GM12875 (cell line): Measurements from ENCODE around the gene GADL1.

Experiments
- H3K4me3 ChIP-seq: one replicate; pipeline ENCODE4 v1.5.1; 2011; ENCODE audit warnings: low read depth, low read length, control low read depth
- TF ChIP-seq, protein P1 (sequence below): IDR thresholded peaks from 2 replicates; pipeline ENCODE4 v1.5.1; 2011; ENCODE audit warnings: low read depth, mild to moderate bottlenecking, control low read depth, inconsistent platforms, low read length, moderate library complexity, borderline replicate concordance; ENCODE audit not compliant: insufficient read depth

The GADL1 gene

DNA sequence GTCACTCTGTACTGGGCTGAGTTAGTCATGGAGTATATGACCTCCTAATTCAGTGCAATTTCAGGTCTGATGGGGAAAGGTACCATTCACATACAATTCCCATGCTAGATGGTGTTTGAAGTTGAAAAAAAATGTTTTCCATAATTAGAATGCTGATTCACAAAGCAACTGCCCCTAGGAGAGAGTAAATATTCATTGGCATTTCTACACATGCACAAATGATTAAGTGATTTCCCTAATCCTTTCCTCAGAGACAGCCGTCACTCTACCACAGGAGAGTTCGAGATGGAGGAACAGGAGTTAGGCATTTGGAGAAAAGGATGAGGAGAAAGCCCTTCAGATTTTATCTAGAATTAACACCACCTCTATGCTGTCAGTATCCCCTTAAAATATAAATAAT is 32.5 kb downstream of the GADL1 start:
- TF ChIP-seq, protein P1, sequence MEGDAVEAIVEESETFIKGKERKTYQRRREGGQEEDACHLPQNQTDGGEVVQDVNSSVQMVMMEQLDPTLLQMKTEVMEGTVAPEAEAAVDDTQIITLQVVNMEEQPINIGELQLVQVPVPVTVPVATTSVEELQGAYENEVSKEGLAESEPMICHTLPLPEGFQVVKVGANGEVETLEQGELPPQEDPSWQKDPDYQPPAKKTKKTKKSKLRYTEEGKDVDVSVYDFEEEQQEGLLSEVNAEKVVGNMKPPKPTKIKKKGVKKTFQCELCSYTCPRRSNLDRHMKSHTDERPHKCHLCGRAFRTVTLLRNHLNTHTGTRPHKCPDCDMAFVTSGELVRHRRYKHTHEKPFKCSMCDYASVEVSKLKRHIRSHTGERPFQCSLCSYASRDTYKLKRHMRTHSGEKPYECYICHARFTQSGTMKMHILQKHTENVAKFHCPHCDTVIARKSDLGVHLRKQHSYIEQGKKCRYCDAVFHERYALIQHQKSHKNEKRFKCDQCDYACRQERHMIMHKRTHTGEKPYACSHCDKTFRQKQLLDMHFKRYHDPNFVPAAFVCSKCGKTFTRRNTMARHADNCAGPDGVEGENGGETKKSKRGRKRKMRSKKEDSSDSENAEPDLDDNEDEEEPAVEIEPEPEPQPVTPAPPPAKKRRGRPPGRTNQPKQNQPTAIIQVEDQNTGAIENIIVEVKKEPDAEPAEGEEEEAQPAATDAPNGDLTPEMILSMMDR = no peak
- no peak overlapping the region for H3K4me3 ChIP-seq

DNA sequence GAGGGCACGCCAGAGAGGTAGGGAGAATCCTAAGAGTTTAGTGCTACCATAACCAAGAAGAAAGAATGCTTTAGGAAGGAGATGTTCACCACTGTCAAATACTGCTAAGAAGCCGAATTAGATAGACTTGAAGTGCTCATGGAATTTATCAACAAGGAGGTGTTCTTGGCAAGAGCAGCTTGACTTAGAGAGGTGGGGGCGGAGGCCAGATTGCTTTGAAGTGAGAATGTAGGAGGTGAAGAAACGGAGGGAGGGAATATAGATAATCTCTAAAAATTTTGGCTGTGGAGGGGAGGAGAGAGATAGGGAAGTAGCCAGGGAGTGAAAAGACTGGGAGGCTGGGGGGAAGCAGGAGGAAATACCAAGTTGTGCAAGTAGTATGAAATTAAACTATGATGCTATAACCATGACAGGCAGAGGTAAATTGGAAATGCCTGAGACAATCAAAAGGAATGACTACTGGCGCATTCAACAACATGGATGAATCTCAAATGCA is 35.5 kb downstream of the GADL1 start:
- no peak overlapping the region for H3K4me3 ChIP-seq
- TF ChIP-seq, protein P1 = no peak

DNA sequence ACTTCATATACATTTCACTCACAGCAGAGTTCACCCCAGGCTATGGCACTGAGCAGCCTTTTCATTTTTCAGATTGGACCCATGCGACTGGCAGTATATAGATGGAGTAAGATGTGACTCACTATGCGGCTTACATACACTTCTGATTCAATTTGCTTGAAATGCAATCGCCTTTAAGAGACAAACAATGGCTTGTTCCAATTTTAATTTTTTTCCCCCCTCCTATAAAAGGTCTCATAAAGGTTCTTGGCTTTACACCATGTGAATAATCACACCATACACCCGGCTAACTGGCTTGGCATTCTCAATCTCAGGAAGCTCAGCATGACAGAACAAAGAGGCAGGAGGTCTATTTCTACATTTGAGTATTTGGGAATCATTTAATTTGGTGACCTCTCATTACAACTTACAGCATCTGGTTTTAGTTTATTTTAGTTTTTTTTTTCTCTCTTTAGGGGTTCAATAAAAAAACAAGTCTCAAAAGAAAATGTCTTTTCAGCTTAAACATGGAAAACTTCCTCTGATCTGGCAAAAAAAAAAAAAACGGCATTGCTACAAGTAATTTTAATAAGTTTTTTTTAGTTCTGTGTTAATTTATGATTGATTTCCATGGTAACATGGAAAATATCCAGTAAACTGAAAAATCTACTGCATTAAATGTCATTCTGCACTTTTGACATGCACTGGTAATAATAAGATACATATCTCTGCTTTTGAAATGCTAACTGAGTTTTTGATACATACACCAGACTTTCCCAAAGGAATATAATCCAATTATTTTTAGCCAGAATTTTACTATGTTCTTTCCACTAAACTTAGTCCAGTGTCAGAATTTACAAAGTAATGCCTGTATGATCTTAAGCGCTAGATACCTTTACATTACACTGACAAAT is 38.8 kb downstream of the GADL1 start:
- no peak overlapping the region for H3K4me3 ChIP-seq
- TF ChIP-seq, protein P1 = no peak

DNA sequence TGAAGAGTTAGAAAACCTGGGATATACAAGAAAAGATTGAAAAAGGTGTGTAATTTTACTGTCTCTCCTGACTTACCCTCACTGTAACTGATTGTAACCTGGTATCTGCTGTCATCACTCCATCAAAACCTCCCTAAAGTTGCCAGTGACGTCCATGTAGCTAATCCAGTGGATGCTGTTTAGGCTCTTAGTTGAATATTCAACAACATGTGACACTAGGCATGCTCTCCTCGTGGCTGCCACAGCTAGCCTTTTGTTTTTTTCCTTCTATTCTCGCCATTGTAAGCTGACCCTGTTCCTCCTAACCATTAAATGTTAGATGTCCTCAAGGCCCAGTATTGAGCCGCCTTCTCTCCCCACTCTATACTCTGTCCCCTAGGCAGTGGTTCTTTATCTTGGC is 41.6 kb downstream of the GADL1 start:
- TF ChIP-seq, protein P1 = no peak
- no peak overlapping the region for H3K4me3 ChIP-seq

DNA sequence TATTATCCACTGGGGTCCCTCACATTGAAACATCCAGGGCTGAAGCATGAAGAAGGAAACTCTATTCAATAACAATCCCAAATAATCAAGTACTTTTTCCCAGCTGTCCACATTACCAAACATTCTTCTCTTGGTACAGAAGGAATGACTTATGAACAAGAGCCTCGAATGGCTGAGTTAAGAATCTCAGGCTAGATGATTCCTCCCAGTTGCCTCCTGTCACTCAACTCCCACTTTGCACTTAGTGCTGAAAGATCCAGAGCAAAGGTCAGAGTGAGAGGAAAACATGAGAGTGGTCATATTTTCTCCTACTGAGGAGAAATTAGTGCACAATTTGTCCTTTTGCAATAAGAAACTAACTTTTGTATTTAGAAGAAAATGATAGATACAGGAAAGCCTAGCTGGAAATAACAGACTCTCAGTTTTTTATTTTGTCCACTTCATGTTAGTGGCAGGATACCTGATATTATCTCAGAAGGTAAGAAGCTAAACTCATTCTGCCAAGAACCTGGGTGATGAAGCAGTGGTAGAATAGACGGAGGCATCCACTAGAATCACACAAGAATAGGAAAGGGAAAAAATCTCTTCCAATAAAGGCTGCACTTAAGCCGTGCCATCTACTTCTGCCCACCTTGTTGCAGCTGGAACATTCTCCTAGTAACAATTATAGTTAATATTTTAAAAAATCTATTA is 46.2 kb downstream of the GADL1 start:
- TF ChIP-seq, protein P1 = no peak

DNA sequence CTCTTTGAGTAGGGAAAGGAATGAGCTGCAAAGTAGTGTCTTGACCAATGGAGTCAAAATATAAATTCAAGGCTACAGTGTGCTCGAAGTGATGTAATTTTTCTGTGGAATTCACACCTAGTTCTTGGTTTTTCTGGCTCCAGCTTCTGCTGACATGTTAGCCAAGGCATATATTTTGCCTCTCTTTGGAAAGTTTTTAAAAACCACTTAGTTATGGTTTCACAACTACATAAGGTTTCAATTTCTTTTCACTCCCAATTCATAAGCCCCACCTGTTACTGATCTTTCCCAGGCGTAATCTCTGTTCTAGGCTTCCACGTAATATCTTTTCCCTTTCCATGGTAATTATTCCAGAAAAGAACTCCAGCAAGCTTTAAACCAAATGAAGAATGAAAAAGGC is 46.9 kb downstream of the GADL1 start:
- no peak overlapping the region for H3K4me3 ChIP-seq
- TF ChIP-seq, protein P1 = no peak

More for the DNA sequence above, 46.2 kb downstream of the GADL1 start:
- no peak overlapping the region for H3K4me3 ChIP-seq
